Endothelial cell (in vitro differentiated cells): ENCODE data around the gene SLC39A13. TPM values are rescaled to one million over a fixed set of nuclear protein-coding genes. Genes with fewer than 3 reads are reported as not detected.
"Not testable (repeated sequence)": the region's sequence is repeated elsewhere in the genome, so short reads cannot be mapped to it uniquely, and the experiment has no call there.

Source experiments
- DNase-seq: peaks from one replicate; pipeline ENCODE4 v3.0.0; 2021; ENCODE audit warnings: low spot score
- H3K27ac Mint-ChIP-seq: one replicate; pipeline ENCODE4 v1.8.0; 2021; ENCODE audit warnings: mixed read lengths, inconsistent platforms; ENCODE audit not compliant: unreplicated experiment
- H3K27me3 Mint-ChIP-seq: one replicate; pipeline ENCODE4 v1.8.0; 2021; ENCODE audit warnings: mild to moderate bottlenecking, moderate library complexity, mixed read lengths, inconsistent platforms; ENCODE audit not compliant: unreplicated experiment
- H3K36me3 Mint-ChIP-seq: one replicate; pipeline ENCODE4 v1.8.0; 2021; ENCODE audit warnings: mild to moderate bottlenecking, low read depth, mixed read lengths, inconsistent platforms; ENCODE audit not compliant: unreplicated experiment
- H3K4me1 Mint-ChIP-seq: one replicate; pipeline ENCODE4 v1.8.0; 2021; ENCODE audit warnings: mild to moderate bottlenecking, mixed read lengths, inconsistent platforms; ENCODE audit not compliant: unreplicated experiment
- H3K4me3 Mint-ChIP-seq: one replicate; pipeline ENCODE4 v1.8.0; 2021; ENCODE audit warnings: mild to moderate bottlenecking, mixed read lengths, inconsistent platforms; ENCODE audit not compliant: unreplicated experiment
- H3K9me3 Mint-ChIP-seq: one replicate; pipeline ENCODE4 v1.8.0; 2021; ENCODE audit warnings: mixed read lengths, inconsistent platforms; ENCODE audit not compliant: unreplicated experiment
- total RNA-seq: library from RNA; stranded (reverse); fragmentation: NEBNext Ultra II Directional; extraction: Animal tissue kit (Norgen Biotek cat#: 25700); gene quantifications from one replicate; pipeline ENCODE4 v1.2.1, GENCODE V29; 2021; ENCODE audit not compliant: unreplicated experiment
- TF ChIP-seq, protein P1 (sequence below): fragments of 200-600 bp; sonication (generic); IDR thresholded peaks from one replicate; pipeline ENCODE4 v1.5.0; 2021; ENCODE audit warnings: antibody characterized with exemption; ENCODE audit not compliant: unreplicated experiment

Gene SLC39A13
- total RNA-seq, 1 donor from 2014 or later = 40.9 TPM

- H3K36me3 Mint-ChIP-seq = peaks cover 7% of the 10 kb centered on the region
- H3K27ac Mint-ChIP-seq = peak overlapping the region; percentile 9
These were observed 41.2 kb downstream of the SLC39A13 start for GRCh38 chr11:47449541-47449940.

GRCh38 chr11:47451436-47451835 is 43.0 kb downstream of the SLC39A13 start:
- TF ChIP-seq, protein P1, sequence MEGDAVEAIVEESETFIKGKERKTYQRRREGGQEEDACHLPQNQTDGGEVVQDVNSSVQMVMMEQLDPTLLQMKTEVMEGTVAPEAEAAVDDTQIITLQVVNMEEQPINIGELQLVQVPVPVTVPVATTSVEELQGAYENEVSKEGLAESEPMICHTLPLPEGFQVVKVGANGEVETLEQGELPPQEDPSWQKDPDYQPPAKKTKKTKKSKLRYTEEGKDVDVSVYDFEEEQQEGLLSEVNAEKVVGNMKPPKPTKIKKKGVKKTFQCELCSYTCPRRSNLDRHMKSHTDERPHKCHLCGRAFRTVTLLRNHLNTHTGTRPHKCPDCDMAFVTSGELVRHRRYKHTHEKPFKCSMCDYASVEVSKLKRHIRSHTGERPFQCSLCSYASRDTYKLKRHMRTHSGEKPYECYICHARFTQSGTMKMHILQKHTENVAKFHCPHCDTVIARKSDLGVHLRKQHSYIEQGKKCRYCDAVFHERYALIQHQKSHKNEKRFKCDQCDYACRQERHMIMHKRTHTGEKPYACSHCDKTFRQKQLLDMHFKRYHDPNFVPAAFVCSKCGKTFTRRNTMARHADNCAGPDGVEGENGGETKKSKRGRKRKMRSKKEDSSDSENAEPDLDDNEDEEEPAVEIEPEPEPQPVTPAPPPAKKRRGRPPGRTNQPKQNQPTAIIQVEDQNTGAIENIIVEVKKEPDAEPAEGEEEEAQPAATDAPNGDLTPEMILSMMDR = no peak
- no peak overlapping the region for H3K4me3 Mint-ChIP-seq
- peaks cover 6% of the 10 kb centered on the region for H3K4me1 Mint-ChIP-seq
- H3K36me3 Mint-ChIP-seq = peaks cover 7% of the 10 kb centered on the region
- no peak overlapping the region for H3K27ac Mint-ChIP-seq
- H3K27me3 Mint-ChIP-seq = peaks cover 20% of the 10 kb centered on the region
- no peaks in the 10 kb centered on the region for H3K9me3 Mint-ChIP-seq
- DNase-seq = no peak

More at GRCh38 chr11:47449541-47449940, 41.2 kb downstream of the SLC39A13 start:
- peaks cover 14% of the 10 kb centered on the region for H3K27me3 Mint-ChIP-seq
- peaks cover 6% of the 10 kb centered on the region for H3K4me1 Mint-ChIP-seq
- DNase-seq = no peak
- H3K9me3 Mint-ChIP-seq = no peaks in the 10 kb centered on the region
- no peak overlapping the region for H3K4me3 Mint-ChIP-seq
- TF ChIP-seq, protein P1 = no peak

- H3K27ac Mint-ChIP-seq = no peak overlapping the region
- peaks cover 4% of the 10 kb centered on the region for H3K4me1 Mint-ChIP-seq
- peaks cover 5% of the 10 kb centered on the region for H3K36me3 Mint-ChIP-seq
- peaks cover 20% of the 10 kb centered on the region for H3K27me3 Mint-ChIP-seq
- no peak for DNase-seq
- no peak overlapping the region for H3K4me3 Mint-ChIP-seq
- no peaks in the 10 kb centered on the region for H3K9me3 Mint-ChIP-seq
- TF ChIP-seq, protein P1 = no peak
These were observed 43.6 kb downstream of the SLC39A13 start for GRCh38 chr11:47451990-47452389.

- Mint-ChIP-seq H3K9me3 (no peaks in the 10 kb centered on the region), H3K4me3 (no peak overlapping the region), H3K27ac (no peak overlapping the region), H3K4me1 (no peaks in the 10 kb centered on the region), H3K27me3 (peaks cover 14% of the 10 kb centered on the region), H3K36me3 (no peaks in the 10 kb centered on the region)
- no peak for DNase-seq
- TF ChIP-seq, protein P1 = no peak
These were observed 45.0 kb downstream of the SLC39A13 start for GRCh38 chr11:47453365-47453764.

DNA sequence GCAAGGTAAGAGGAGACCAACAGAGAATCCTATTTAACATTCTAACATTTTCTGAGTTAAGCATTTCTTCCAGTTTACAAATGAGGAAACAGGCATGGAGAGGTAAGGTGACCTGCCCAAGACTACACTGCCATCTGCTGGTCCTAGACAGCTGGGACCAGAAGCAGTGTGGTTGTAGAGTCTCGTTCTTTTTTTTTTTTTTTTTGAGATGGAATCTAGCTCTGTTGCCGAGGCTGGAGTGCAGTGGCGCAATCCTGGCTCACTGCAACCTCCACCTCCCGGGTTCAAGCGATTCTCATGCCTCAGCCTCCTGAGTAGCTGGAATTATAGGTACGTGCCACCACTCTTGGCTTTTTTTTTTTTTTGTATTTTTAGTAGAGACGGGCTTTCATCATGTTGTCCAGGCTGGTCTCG is 45.9 kb downstream of the SLC39A13 start:
- H3K4me1 Mint-ChIP-seq, H3K9me3 Mint-ChIP-seq, H3K4me3 Mint-ChIP-seq, H3K36me3 Mint-ChIP-seq: not testable (repeated sequence)
- TF ChIP-seq, protein P1 = peak; percentile 43
- DNase-seq = peak; percentile 67
- Mint-ChIP-seq H3K27ac (peak overlapping the region; percentile 67), H3K27me3 (peaks cover 15% of the 10 kb centered on the region)
